GM19438 (cell line): ENCODE measurements around the gene RASSF8.

Experiments
- ATAC-seq: cut with Tn5 transposase; IDR thresholded peaks from one replicate; pipeline ENCODE4 v1.9.1; 2021; ENCODE audit warnings: low read depth; ENCODE audit not compliant: unreplicated experiment

The RASSF8 gene

DNA sequence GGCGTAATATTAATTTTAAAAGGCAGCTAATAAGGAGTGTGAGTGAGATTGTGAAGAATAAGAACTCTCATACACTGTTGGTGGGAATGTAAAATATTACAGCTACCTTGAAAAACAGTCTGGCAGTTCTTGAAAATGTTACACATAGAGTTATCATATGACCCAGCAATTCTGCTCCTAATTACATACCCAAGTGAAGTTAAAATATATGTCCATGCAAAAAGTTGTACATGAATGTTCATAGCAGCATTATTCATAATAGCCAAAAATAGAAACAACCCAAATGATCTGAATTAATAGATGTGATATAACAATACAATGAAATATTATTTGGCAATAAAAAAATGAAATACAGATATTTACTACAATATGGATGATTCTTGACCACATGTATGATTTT is 68.2 kb downstream of the RASSF8 start:
- no peak for ATAC-seq

DNA sequence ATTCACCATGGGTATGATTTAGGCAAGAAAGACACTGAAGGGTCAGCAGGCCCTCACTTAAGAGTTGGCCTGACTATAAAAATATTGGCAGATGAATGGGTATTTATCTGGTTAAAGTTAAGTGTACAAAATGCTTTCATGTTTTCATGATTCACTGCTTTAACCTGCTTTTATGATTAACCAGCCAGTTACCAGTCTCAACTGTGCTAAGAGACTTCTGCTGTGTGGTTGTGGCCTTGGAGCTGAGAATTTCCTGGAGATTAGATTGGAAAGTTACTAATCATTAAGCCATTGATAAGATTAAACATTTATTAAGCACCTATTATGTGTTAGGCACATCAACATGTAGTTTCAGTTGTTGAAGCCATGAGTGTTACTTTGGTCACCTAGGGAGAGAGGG is 68.9 kb downstream of the RASSF8 start:
- ATAC-seq = no peak

DNA sequence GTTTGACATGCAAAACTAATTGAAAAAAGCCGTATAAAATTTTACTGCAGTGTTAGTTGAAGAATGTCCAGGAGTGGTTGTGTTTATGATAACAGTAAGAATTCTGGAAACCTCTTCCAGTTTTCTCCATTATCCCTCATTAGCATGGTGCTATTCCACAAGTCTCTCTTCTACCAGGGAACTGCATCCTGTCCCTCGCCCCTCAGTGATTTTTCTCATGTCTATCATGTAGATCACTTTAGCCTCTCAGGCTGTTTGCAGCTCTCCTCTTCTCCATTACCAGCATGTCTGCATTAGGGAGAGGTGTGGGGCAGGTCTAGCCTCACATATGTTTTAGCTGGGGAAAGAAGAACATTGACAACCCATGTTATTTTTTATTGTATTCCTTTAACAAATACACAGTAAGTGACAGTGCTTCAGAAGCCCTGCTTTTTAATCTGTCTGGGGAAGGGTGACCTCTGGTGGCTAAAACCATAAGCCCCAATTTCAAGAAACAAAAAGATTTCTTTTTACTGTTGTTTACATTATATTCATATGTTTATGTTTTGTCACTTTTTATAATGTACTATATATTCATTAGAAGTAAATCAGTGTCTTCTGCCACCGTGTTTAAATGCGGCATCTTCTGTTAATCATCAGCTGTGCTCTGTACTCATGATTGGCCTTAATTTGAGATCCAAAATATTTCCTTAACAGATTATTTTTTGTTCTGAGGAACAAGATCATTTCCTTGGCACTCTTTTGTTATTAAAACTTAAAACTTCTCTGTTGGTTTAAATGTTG is 70.7 kb downstream of the RASSF8 start:
- no peak for ATAC-seq

DNA sequence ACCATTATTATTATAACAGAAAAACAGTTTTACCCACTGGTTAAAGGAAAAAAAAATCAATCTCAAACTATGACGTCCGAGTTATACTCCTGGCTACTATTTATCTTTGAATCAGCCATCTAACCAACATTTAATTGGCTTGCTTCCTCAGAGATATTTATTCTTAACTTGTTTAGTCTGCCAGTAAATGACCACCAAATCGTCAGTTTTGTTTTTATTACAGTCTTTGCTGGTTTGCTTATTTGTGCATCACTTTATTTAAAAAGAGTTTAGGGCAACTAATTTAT is 71.2 kb downstream of the RASSF8 start:
- ATAC-seq = no peak

DNA sequence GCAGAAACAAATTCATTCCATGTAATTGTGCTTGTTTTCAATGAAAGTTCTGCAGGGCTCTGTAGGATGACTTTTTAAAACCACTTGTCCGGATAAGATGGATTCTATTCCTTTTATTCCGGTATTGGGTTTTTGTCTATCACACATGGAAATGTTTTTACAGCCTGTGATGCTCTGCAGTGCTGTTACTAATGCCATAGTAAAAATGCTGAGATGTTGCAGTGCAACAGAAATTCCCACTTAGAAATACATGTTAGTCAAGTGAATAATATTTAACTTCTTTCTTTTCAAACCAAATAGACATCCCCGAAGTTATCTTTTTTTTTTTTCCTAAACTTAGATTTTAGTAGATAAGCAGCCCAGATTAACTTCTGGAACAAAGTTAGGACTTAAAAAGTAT is 71.9 kb downstream of the RASSF8 start:
- ATAC-seq = no peak

DNA sequence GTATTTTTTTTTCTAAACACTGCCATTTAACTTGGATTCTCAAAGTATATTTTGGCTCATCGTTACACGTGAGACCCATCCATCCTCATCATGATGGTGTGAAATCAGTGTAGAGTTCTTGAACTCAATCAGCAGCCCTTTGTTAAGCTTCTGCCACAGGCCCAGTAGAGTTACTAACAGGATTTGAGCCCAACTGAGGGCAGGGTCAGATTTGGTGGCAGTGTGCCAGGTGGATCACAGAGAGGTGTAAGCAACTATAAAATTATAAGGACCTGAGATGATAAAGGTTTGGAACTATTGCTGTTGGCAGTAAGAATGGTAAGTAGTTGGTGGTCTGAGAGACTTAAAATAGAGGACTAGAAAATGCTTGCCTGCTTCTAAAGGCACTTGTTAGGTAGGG is 72.8 kb downstream of the RASSF8 start:
- ATAC-seq = no peak

DNA sequence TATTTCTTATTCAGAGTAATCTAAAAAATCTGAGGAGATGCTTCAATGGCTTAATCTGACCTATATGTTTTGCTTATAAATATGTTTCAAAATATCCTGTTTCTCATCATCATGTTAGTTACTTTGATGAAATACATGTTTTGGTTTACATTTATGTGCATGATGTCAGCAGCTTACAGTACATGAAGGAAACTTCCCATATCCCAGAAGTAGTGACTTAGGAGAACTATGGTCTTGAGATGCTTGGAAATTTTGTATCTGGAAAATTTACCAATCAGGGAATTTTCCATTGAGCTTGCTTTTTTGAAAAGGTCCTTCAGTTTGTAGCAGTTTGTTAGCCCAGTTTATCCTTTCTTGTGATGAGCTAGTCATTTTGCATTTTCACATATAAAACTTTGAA is 73.3 kb downstream of the RASSF8 start:
- ATAC-seq = no peak

DNA sequence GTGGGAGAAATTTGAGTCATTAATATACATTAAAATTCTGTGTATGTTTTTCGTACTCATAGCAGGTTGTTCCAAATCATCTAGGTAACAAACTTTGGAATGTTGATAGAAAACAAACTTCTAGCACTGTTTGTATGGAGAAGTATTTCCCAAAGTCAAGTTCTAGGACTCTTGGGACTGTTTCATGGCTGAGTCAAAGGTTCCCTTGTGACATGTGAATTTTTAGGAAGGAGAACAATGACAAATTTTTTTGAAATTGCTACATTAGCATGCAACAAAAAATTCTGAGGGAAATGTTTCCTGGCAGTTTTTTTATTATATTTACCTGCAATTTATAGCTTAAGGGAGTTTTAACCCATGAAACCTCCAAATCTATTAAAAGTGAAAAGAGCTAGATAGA is 73.8 kb downstream of the RASSF8 start:
- ATAC-seq = no peak

DNA sequence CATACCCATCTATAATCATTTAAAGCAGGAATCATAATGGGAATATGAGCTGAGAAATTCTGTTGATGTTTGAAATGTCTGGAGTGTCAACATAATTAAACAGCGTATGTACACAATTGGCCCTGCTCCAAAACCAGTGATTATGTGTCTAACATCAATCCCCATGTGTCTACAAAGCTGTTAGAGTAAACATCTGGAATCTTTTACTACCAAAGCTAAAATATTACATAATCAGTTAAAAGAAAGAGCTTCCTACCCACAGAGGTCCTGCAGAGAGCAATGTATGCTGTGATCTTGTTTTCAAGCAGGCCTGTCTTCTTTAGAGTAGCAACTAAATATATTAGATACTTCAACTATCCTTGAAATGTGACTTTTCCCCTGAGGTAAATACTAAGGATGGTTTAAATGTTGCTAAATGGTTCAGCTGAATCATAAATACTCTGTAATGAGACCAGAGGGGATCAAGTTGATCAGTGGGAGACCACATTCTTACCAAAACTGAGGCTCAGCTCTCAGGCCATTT is 74.3 kb downstream of the RASSF8 start:
- no peak for ATAC-seq

DNA sequence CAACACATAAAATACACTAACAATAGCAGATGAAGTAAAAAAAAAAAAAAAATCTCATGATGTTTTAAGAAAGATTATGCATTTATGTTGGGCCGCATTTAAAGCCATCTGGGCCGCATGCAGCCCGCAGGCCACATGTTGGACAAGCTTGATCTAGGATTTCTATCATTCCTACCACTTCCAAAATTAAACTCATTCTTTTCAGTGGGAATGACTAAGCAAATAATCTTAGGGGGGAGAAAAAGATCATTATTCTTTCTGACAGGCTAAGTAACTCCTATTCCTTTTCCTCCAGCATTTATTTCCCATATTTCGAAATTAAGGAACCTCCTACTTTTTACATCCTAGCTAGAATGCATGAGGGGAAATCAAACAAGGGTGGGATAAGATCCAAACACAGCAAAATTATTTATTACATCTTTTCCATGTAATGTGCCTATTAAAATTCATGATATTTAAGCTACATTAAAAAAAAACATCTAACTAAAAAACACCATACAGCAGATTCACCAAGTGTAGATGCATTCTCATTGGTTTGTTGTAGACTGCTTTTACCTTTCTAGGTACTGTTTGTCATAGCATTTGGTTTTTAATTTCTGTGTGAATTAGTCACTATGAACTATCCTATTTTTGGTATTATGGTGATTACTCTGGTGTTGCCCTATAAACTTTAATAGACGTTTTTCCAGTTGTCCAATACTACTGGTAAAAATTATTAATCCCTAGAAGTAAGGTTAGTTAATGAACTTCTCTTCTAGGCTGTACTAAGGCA is 76.1 kb downstream of the RASSF8 start:
- ATAC-seq = no peak

DNA sequence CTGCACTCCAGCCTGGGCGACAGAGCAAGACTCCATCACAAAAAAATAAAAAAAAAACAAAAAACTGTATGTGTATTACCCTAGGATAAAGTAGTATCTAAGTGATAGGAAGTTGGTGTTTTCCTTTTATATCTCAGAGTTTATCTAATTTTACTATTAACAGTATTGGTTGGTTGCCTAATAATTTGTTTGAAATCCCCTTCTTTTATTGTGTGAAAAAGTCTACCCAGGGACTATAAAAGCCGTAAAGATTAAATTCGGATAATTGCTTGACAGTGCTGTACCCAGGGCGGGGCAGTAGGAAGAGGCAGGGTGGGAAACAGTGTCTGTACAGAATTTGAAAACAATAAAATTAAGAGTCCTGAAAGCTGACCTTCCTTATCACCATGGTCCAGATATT is 78.4 kb downstream of the RASSF8 start:
- no peak for ATAC-seq

DNA sequence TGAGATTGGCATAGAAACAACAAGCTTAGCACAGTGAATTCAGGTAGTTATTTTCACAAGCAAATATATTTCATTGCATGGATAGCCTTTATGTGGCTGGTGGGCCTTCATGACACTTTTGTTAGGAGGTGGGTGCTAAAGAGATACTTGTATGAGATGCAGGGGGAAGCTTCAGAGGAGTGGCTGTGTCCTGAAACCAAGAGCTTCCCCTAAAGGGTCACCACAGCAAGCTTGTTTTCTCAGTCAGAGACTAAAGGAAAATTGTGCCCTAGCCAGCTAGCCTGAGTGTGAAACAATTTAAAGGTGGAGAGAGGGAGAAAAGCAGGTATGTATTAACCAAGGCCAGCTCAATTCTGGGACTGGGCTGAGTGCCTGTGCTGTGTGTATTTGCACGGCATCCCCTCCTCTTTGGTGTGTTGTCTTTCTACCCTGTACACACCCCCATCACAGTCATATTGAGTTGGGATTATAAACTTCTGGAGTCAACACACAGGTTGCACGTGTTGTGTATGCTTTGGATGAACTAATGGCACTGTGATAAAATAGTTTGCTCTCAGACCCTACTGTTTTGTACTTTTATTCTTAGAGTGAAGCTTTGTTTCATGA is 79.2 kb downstream of the RASSF8 start:
- ATAC-seq = no peak

DNA sequence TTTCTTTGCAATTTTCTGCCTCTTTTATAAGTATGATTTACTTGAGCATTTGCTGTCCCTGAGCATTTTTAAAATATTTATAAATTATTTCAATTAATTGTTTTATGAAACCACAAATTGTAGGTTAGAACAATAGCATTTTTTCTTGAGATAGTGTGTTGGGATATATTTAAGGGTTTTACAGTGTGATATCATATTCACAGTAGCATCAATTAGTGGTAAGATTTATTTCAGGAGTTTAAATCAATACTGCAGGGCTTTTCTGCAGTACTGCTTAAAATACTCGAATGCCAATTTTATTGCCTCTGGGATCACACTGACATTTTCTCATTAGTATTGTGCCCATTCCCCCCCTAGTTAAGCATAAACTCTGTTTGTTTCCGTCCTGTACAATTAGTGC is 84.2 kb downstream of the RASSF8 start:
- no peak for ATAC-seq

DNA sequence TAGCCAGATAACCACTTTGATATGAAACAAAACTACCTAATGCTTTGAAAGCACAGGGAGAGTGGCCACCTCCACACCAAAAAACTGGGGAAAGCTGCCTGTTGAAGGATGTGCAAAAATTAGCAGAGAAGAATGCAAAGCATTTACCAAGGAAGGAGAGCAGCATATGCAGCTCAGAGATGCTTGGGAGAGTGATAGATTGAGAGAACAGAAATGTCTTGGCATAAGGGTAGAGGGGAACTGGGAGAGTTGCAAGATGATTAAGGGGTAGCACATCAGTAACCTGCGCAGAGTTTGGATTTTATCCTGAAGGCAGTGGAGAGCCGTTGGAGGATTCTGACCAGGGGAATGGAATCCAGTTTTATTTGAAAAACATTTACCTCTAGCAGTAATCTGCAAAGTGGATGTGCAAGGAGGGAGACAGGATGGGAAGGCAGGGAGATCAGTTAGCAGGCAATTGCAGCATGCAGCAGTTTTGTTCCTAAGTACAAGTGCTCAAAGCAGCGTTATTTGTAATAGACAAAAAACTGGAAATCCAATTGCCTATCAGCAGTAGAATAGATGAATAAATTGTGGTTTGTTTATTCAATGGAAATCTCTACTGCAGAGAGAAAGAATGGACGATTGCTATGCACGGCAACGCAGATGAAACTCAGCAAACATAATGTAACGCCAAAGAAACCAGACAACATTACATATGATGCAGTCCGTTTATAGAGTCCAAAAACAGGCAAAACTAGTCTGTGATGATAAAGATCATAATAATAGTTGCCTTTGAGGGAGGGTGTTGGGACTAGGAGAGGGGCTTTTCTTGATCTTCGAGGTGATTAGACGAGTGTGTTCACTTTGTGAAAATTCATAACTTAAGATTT is 84.9 kb downstream of the RASSF8 start:
- no peak for ATAC-seq

DNA sequence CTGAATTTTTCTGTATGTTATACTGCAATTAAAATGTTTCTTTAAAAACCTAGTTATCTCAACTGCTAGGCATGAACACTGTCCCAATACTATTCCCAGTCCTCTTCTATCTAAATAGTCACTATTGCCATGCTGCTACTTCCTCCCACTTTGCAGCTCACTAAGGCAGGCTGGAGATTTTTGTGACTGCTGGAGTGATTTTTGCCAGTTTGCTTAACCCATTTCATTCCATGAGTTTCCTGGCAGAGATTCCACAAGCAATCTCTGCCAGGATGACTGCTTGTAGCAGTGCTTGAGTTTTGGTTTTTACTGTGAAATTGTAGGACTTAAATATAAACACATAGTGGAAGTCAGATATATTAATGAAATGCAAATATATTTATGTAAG is 85.5 kb downstream of the RASSF8 start:
- no peak for ATAC-seq

DNA sequence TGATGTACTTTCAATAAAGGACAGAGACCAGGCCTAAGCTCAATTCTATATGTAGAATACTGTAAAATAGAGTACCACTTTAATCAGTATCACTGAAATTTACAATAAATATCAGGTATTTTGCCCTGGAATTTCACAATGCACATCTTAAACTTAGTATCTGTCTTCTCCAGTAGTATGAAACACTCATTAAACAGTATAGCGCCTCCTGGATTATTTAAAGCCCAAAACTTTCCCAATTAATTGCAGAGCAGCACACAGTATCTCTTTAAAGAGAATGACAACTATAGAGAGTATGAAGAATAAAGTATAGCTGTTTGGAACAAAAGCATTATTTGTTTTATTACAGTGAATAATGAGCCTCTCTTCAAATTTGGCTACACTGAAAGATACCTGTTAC is 86.1 kb downstream of the RASSF8 start:
- ATAC-seq = no peak

DNA sequence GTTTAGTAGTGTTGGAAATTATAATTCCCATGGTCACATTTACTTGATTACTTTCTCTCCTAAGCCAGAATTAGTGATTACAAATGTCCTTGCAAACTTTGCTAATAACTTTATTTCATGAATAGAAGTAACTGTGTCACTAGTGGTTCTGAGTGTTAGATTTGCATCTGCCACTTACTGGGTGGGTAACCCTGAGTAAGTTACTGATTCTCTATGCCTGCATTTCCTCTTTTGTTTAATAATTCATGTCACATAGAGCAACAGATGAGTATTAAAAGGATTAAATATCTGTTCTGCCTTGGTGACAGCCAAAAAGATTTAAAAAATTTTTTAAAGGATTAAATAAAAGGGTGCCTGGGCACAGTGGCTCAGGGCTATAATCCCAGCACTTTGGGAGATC is 87.7 kb downstream of the RASSF8 start:
- ATAC-seq = no peak

DNA sequence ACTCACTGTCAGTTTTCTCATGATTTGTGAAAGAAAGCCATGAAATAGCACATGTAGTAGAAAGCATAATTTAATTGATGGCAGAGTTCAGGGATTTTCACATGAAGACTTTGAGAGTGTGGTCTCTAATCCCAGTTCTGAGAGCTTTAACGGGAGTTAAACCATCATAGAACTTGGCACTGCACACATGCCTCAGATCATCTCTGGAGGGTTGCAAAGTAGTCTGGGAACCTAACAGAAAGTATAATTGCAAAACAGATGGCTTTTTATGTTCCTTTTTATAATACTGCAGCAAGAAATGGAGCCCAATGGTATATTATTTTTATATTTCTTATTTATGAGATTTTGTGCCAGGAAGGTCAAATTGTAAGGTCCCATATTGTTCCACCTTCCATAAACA is 88.4 kb downstream of the RASSF8 start:
- ATAC-seq = no peak

DNA sequence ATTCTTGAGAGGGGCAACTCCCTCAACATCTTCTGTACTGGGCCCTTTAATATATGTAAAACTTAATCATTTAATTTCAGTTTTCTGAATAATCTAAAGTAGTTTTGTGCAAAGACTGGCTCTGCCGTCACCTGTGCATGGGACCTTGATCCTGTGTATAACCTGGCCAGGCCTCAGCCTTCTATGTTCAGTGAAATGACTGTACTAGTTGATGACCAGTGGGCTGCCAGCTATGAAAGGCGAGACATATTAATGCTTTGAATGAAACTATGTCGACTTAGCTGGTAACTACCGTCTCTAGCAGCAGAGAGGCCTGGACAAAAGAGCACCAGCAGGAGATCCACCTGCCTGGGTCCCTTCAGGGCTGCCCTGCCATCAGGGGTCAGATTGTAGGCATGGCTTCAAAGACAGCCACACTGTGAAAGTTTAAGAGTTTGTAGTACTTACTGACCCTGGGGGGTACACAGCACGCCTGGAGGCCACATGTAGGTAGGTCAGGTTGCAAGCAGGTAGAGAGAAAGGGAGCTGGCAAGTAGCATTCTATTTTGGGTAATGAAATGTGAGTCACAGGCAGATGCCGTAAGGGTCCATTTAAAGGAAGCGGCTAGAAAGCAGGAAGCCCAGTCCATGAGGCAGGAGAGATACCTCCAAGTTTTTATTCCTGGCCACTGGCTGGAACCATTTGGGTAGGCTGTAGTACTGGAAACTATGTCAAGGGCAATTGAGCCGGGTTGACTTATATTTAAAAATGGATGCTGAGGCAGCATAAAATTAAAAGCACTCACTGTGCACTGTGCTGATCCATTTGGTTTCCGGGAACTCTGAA is 89.1 kb downstream of the RASSF8 start:
- ATAC-seq = no peak

DNA sequence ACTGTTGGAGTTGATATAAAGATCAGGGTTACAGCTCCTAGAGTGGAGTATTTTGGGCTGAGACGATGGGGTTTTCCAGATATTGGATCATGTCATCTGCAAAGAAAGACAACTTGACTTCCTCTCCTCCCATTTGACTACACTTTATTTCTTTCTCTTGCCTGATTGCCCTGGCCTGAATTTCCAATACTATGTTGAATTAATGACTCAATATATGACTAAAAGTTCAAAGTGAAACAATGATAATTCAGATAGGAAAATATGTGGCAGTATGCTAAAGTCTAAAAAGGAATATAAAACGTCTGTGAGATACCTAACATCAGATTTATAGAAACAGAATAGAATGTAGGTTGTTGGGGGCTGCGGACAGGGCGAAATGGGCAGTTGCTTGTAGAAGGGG is 94.2 kb downstream of the RASSF8 start:
- ATAC-seq = no peak
